HepG2 (cell line): ENCODE results near the gene GAREM1. TPM values are rescaled to one million over a fixed set of nuclear protein-coding genes. Genes with fewer than 3 reads are reported as not detected.
"Not testable (repeated sequence)": the region's sequence is repeated elsewhere in the genome, so short reads cannot be mapped to it uniquely, and the experiment has no call there.

Source experiments
- ATAC-seq: fragments of 200-7000 bp; cut with Tn5 transposase; 3 replicates; pipeline ENCODE4 v1.9.1; 2020; ENCODE audit warnings: mild to moderate bottlenecking, moderate library complexity
- BruUV-seq: library from RNA; stranded (reverse); fragments of 400-500 nt; replicated peaks from 2 replicates; lab custom pipeline; 2021; lab: Mats Ljungman, UMichigan
- CTCF ChIA-PET: fragments of 300-600 bp; formaldehyde crosslinking; extraction: SDS; loops from one replicate; lab custom pipeline; 2021; ENCODE audit warnings: low total read pairs, inconsistent platforms, low intra/inter-chr PET ratio; lab: Yijun Ruan, JAX
- POLR2A ChIA-PET: fragments of 350-600 bp; sonication (Branson Sonifier 250); formaldehyde crosslinking; loops from one replicate; lab custom pipeline; 2020; ENCODE audit warnings: antibody characterized with exemption, inconsistent platforms; lab: Yijun Ruan, JAX
- DNase-seq: peaks from one replicate; pipeline ENCODE4 v3.0.0-alpha.2; 2015; ENCODE audit warnings: low spot score
- FAIRE-seq: peaks from 3 replicates; lab custom pipeline; 2011; peaks lifted over from hg19 to GRCh38; lab: Jason Lieb, UNC
- H2AFZ ChIP-seq: one replicate; pipeline ENCODE4 v1.6.1; 2011; ENCODE audit warnings: low read length, inconsistent platforms
- H3K27ac ChIP-seq: fragments of 300-600 bp; 3 replicates; pipeline ENCODE4 v1.8.0; 2011; ENCODE audit warnings: mixed run types, mild to moderate bottlenecking, mixed read lengths, low read length, inconsistent platforms; ENCODE audit not compliant: insufficient read depth; ENCODE audit errors: extremely low read length
- H3K27me3 ChIP-seq, 2 experiments: fragments of 200-600 bp in 1 of 2; 2 replicates in 1 of 2; 3 replicates in 1 of 2; pipeline versions ENCODE4 v1.6.0 to v1.8.0; 2011; ENCODE audit warnings: low read length in 2 of 2, mild to moderate bottlenecking in 2 of 2, moderate library complexity in 2 of 2, inconsistent platforms in 1 of 2; ENCODE audit not compliant: insufficient read depth in 2 of 2, control insufficient read depth in 1 of 2
- H3K36me3 ChIP-seq, 2 experiments: fragments of 200-600 bp in 1 of 2; replicated peaks in 1 of 2; 2 replicates in 1 of 2; 3 replicates in 1 of 2; pipeline versions ENCODE4 v1.5.1 to v1.8.0; 2011; ENCODE audit warnings: low read length in 2 of 2, inconsistent platforms in 1 of 2; ENCODE audit not compliant: insufficient read depth in 2 of 2, control insufficient read depth in 1 of 2
- H3K4me1 ChIP-seq: 2 replicates; pipeline ENCODE4 v1.5.1; 2012; ENCODE audit warnings: low read length, inconsistent platforms; ENCODE audit not compliant: insufficient read depth
- H3K4me2 ChIP-seq: 2 replicates; pipeline ENCODE4 v1.6.0; 2011; ENCODE audit warnings: low read depth, low read length, inconsistent platforms
- H3K4me3 ChIP-seq, 3 experiments: fragments of 200-600 bp in 1 of 3; sonication (generic), shearing (Covaris generic) in 1 of 3; replicated peaks in 1 of 3; 2 replicates each; pipeline ENCODE4 v1.5.1; 2011 to 2016; ENCODE audit warnings: low read length in 3 of 3, inconsistent platforms in 2 of 3, low read depth in 2 of 3, mild to moderate bottlenecking in 2 of 3, control low read depth in 1 of 3, mixed read lengths in 1 of 3; ENCODE audit not compliant: insufficient read depth in 1 of 3
- H3K79me2 ChIP-seq: one replicate; pipeline ENCODE4 v1.6.1; 2011; ENCODE audit warnings: low read length, inconsistent platforms; ENCODE audit not compliant: insufficient read depth
- H3K9ac ChIP-seq: 2 replicates; pipeline ENCODE4 v1.6.0; 2011; ENCODE audit warnings: mild to moderate bottlenecking, low read depth, low read length, inconsistent platforms; ENCODE audit not compliant: insufficient read depth
- H3K9me3 ChIP-seq: 2 replicates; pipeline ENCODE4 v1.5.1; 2012; ENCODE audit warnings: mild to moderate bottlenecking, low read length
- H4K20me1 ChIP-seq: 2 replicates; pipeline ENCODE4 v1.6.0; 2011; ENCODE audit warnings: inconsistent platforms, mild to moderate bottlenecking, low read length, moderate library complexity; ENCODE audit not compliant: insufficient read depth
- ARHGAP35 ChIP-seq: sonication (generic); formaldehyde crosslinking; IDR thresholded peaks from 2 replicates; pipeline ENCODE4 v1.9.0; 2022; ENCODE audit warnings: mild to moderate bottlenecking, inconsistent platforms, moderate library complexity, missing genetic modification reagents, borderline replicate concordance
- ATF5 ChIP-seq: sonication (generic); formaldehyde crosslinking; IDR thresholded peaks from 2 replicates; pipeline ENCODE4 v1.4.0; 2020; ENCODE audit warnings: mild to moderate bottlenecking, low read depth, missing genetic modification reagents
- HMG20A ChIP-seq: IDR thresholded peaks from 2 replicates; pipeline ENCODE4 v1.6.1; 2016; ENCODE audit warnings: borderline replicate concordance
- TP53 ChIP-seq: sonication (generic); formaldehyde crosslinking; conservative IDR thresholded peaks from 2 replicates; pipeline ENCODE4 v1.4.0; 2020; ENCODE audit warnings: missing genetic modification reagents
- WGBS: methylation state at CpG from one replicate; pipeline ENCODE4 v1.1.6; 2017; ENCODE audit warnings: low lambda C conversion rate; 5-methylcytosine and 5-hydroxymethylcytosine counted together
- in situ Hi-C: cut with HindIII; loops from 2 replicates; pipeline ENCODE4 v1.10.0; 2017; ENCODE audit warnings: low pct_unique_long_range_greater_than_20kb; ENCODE audit not compliant: extremely low pct_ligation_motif_present
- intact Hi-C: fragments of 100-400 bp; cut with micrococcal nuclease; formaldehyde crosslinking; loops from one replicate; pipeline ENCODE4 v1.10.0; 2022; ENCODE audit not compliant: unreplicated experiment
- polyA plus RNA-seq, 8 experiments: library from polyadenylated mRNA; depleted of rRNA in 3 of 8; stranded (reverse) in 7 of 8; unstranded in 1 of 8; fragments of >200 nt; fragmentation: Illumina TruSeq in 4 of 8; extraction: Trizol in 4 of 8; gene quantifications; 2 replicates each; pipeline versions ENCODE4 v1.2.1 to v1.2.3, GENCODE V29; 2011 to 2016; ENCODE audit warnings: low read depth in 4 of 8, missing spikeins in 1 of 8, mixed read lengths in 1 of 8; ENCODE audit not compliant: insufficient read depth in 1 of 8
- total RNA-seq, 5 experiments: library from RNA; depleted of rRNA; stranded (reverse); fragments of >200 nt; fragmentation: Illumina TruSeq; extraction: Trizol; gene quantifications; 2 replicates each; pipeline ENCODE4 v1.2.3, GENCODE V29; 2016; ENCODE audit warnings: low read depth in 1 of 5
- TF ChIP-seq, protein P1 (sequence below): sonication (generic); formaldehyde crosslinking; IDR thresholded peaks from 2 replicates; pipeline ENCODE4 v1.4.0; 2020; ENCODE audit warnings: mild to moderate bottlenecking, missing genetic modification reagents, borderline replicate concordance
- TF ChIP-seq, protein P2 (sequence below): fragments of 450-650 bp; IDR thresholded peaks from 2 replicates; pipeline ENCODE4 v1.6.1; 2017
- TF ChIP-seq, protein P3 (sequence below), 2 experiments: fragments of 450-650 bp in 1 of 2; sonication (generic) in 1 of 2; formaldehyde crosslinking; IDR thresholded peaks; 2 replicates each; pipeline versions ENCODE4 v1.5.0 to v1.8.0; 2020 to 2022; ENCODE audit warnings: mild to moderate bottlenecking in 1 of 2, missing genetic modification reagents in 1 of 2
- TF ChIP-seq, protein P4 (sequence below): sonication (generic); formaldehyde crosslinking; IDR thresholded peaks from 2 replicates; pipeline ENCODE4 v1.5.1; 2020; ENCODE audit warnings: missing genetic modification reagents, mild to moderate bottlenecking, borderline replicate concordance

Gene GAREM1
- total and polyA plus RNA-seq, 2 of the 13 experiments (the other 11 are each of a cell fraction or from before 2014, with no cell fraction given): 2.5 to 2.9 TPM

DNA sequence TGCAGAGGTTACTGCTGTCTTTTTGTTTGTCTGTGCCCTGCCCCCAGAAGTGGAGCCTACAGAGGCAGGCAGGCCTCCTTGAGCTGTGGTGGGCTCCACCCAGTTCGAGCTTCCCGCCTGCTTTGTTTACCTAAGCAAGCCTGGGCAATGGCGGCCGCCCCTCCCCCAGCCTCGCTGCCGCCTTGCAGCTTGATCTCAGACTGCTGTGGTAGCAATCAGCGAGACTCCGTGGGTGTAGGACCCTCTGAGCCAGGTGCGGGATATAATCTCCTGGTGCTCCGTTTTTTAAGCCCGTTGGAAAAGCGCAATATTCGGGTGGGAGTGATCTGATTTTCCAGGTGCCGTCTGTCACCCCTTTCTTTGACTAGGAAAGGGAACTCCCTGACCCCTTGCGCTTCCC, 237.3 kb downstream of the GAREM1 start:
- H3K9me3 ChIP-seq, DNase-seq, FAIRE-seq, H3K4me3 ChIP-seq, H3K27me3 ChIP-seq, H3K79me2 ChIP-seq, BruUV-seq, ATAC-seq, H2AFZ ChIP-seq, H3K36me3 ChIP-seq, CTCF ChIA-PET, H4K20me1 ChIP-seq, in situ Hi-C loops, intact Hi-C loops, H3K27ac ChIP-seq, H3K9ac ChIP-seq, POLR2A ChIA-PET, H3K4me2 ChIP-seq, H3K4me1 ChIP-seq: not testable (repeated sequence)
- WGBS: 78% methylated on average over 13 of the region's 15 CpGs

DNA sequence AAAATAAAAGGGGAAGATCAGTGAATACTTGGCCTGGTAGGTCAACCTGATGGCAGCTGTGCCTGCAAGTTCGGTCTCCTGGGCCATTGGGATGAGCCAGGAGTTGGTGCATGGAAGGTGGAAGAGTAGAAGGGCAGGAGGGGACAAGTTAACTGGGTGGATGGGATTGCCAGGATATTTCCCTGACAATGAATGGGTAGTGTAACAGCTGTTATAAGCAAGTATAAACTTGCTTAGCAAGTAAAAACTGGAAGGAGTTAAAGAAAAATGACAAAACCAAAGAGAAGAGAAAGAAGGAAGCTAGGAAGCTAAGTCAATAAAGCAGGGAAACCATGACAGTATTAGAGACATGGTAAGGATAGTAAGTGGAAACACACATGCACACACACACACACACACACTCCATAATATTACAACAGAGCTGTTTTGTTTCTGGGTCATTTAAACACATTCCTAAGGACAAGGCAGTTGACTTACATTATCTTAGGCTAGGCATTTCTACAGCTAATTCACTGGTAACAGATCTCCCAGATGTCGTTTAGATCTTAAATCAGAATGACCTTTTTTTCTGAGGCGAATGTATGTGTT, 251.2 kb downstream of the GAREM1 start:
- intact Hi-C loops: no loop called here
- no peak overlapping the region for H3K4me3 ChIP-seq
- ChIA-PET POLR2A (no interaction called here), CTCF (no interaction called here)
- BruUV-seq: no TSS peak
- H3K4me1 ChIP-seq: no peaks in the 10 kb centered on the region
- H3K27me3 ChIP-seq: no peaks in the 10 kb centered on the region; a peak in 2 of 5 replicates
- DNase-seq (no peak), FAIRE-seq (no peak), ATAC-seq (no peak)
- in situ Hi-C loops: no loop called here
- H3K9me3 ChIP-seq: no peaks in the 10 kb centered on the region
- H3K36me3 ChIP-seq: no peaks in the 10 kb centered on the region
- TF ChIP-seq, protein P1, sequence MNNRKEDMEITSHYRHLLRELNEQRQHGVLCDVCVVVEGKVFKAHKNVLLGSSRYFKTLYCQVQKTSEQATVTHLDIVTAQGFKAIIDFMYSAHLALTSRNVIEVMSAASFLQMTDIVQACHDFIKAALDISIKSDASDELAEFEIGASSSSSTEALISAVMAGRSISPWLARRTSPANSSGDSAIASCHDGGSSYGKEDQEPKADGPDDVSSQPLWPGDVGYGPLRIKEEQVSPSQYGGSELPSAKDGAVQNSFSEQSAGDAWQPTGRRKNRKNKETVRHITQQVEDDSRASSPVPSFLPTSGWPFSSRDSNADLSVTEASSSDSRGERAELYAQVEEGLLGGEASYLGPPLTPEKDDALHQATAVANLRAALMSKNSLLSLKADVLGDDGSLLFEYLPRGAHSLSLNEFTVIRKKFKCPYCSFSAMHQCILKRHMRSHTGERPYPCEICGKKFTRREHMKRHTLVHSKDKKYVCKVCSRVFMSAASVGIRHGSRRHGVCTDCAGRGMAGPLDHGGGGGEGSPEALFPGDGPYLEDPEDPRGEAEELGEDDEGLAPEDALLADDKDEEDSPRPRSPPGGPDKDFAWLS (CRISPR knock-in tag): no peak
- TF ChIP-seq, protein P2, sequence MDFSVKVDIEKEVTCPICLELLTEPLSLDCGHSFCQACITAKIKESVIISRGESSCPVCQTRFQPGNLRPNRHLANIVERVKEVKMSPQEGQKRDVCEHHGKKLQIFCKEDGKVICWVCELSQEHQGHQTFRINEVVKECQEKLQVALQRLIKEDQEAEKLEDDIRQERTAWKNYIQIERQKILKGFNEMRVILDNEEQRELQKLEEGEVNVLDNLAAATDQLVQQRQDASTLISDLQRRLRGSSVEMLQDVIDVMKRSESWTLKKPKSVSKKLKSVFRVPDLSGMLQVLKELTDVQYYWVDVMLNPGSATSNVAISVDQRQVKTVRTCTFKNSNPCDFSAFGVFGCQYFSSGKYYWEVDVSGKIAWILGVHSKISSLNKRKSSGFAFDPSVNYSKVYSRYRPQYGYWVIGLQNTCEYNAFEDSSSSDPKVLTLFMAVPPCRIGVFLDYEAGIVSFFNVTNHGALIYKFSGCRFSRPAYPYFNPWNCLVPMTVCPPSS: no peak
- TF ChIP-seq, protein P3, sequence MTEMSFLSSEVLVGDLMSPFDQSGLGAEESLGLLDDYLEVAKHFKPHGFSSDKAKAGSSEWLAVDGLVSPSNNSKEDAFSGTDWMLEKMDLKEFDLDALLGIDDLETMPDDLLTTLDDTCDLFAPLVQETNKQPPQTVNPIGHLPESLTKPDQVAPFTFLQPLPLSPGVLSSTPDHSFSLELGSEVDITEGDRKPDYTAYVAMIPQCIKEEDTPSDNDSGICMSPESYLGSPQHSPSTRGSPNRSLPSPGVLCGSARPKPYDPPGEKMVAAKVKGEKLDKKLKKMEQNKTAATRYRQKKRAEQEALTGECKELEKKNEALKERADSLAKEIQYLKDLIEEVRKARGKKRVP (CRISPR knock-in tag; IDR thresholded peaks at IDR 0.05): no peak
- TF ChIP-seq ATF5 (CRISPR knock-in tag) (no peak), HMG20A (CRISPR knock-in tag) (no peak), ARHGAP35 (CRISPR knock-in tag) (no peak), TP53 (CRISPR knock-in tag) (no peak)
- TF ChIP-seq, protein P4, sequence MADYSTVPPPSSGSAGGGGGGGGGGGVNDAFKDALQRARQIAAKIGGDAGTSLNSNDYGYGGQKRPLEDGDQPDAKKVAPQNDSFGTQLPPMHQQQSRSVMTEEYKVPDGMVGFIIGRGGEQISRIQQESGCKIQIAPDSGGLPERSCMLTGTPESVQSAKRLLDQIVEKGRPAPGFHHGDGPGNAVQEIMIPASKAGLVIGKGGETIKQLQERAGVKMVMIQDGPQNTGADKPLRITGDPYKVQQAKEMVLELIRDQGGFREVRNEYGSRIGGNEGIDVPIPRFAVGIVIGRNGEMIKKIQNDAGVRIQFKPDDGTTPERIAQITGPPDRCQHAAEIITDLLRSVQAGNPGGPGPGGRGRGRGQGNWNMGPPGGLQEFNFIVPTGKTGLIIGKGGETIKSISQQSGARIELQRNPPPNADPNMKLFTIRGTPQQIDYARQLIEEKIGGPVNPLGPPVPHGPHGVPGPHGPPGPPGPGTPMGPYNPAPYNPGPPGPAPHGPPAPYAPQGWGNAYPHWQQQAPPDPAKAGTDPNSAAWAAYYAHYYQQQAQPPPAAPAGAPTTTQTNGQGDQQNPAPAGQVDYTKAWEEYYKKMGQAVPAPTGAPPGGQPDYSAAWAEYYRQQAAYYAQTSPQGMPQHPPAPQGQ (CRISPR knock-in tag): no peak
- no peaks in the 10 kb centered on the region for H3K79me2 ChIP-seq
- H3K27ac ChIP-seq: no peak overlapping the region
- H2AFZ ChIP-seq: no peak overlapping the region
- H4K20me1 ChIP-seq: no peaks in the 10 kb centered on the region
- H3K4me2 ChIP-seq: no peak overlapping the region
- no peak overlapping the region for H3K9ac ChIP-seq
- WGBS: 24% methylated on average over 3 of the region's 3 CpGs
